Stimulated activated naive CD4-positive, alpha-beta T cell treated with Interleukin-2 at 50 U/mL for 16 hours (primary cell): ENCODE data around the gene MYO1B.

ENCODE experiments used
- DNase-seq: peaks from one replicate; lab custom pipeline; 2025; lab: John Stamatoyannopoulos, UW

The MYO1B gene

DNA sequence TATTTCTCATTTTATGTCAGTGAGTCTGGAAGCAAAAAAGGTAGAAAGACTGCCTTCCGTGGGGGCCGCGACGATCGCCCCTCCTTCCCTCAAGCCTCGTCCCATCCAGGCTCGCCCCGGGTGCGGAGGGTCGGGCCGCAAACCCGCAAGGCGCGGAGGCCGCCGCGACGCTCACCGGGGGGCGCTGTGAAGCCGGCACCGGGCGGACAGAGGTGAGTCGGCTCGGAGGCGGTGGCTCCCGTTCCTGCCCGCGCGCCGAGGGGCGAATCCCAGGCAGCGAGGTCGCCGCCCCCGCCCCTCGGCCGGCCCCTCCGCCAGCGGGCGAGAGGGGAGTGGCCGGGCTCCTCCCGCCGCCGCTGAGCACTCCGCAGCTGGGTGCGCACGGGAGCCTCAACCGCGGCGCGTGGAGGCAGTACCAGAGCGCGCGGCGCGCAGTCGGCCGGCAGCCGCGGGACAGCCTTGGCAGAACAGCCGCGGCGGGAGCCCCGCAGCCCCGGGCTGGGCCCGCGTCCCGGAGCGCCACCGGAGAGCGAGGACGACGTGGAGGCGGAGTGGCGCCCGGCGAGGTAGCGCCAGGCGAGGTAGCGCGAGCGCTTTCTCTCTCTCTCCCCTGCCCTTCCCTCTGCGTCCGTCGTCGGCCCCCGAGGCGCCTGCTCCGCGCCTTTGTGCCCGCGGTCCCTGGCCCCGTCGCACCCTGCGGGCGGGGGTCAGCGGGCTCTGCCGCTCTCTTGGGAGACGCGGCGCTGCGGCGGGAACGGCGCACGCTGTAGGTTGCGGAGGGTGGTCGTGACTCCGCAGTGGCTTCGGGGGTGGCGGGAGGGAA lies at the start of gene MYO1B:
MYO1B (plus strand) TSS at position 359 of the 823 bp plus-strand sequence. CDS start 31,492 bp downstream, outside the sequence.
- DNase-seq, result peak; percentile 48

DNA sequence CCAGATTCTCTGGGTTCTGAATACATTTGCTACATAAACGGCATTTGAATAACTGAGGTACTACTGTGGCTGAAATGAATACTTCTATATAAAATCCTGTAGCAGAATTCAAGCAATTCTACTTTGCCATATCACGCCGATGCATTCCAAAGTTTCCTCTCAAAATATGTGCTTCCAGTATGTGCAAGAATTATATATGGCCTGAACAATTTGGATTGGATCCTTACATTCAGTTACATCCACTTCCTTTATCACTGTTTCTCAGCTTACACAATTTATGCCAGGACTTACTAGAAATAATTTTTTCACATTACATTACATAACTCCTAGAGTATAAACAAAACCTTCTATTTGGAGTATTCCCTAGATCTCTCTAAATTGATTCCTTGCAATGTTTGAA lies 48.1 kb upstream of the MYO1B start:
- no peak for DNase-seq

DNA sequence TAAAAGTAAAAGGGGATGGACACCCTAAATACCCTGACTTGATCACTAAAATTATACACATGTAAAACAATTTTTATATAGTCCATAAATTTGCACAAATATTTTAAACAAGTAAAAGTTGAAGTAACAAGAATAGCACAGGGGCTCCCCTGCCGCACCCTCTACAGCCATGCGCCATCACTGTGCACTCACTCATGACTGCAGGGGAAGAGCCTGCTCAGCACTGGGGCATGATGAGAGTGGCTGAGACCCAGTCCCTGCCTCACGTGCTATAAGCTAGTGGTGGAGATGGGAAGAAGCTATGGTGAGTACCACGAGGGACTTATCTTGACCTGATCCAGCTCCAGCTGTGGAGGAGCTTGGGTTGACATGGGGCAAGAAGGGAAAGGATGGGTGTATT lies 46.9 kb upstream of the MYO1B start:
- no peak for DNase-seq

DNA sequence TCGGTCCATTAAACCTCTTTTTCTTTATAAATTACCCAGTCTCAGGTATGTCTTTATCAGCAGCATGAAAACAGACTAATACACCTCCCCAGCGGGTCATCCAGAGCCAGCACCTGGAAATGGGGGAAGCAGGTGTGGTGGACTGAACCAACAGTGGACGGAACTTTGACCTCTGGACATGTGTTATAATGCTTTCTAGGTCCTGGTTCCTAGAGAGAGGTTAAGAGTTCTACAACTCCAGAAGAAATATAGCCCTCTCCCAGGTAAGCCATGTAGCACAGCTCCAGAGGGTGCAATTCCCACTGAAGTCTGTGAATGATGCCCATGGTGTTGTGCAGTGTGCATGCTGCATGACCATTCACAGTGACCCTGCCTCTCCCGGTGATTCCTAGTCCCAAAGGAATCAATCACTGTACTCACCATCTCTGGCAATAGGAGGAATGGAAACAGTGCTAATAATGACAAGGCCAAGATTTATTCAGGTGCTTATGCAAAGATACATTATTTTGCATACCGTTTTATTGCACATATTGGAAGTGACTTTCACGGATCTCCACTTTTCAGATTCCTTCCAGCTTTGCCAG lies 45.2 kb upstream of the MYO1B start:
- DNase-seq, result no peak

DNA sequence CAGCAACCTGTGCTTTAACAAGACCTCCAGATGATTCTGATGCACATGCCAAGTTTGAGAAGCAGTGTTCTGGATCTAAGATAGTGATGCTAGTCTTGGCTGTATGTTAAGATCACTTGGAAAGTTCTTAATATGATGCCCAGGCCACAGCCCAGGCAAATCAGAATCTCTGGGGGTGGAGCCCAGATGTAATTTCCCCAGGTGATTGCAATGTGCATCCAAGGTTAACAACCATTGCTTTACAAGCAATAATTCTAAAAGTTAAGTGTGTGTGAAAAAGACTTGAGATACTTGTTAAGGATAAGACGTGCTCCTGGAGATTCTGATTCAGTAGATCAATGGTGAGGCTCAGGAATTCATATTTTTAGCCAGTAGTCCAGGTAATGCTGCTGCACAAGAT lies 44.3 kb upstream of the MYO1B start:
- no peak for DNase-seq

DNA sequence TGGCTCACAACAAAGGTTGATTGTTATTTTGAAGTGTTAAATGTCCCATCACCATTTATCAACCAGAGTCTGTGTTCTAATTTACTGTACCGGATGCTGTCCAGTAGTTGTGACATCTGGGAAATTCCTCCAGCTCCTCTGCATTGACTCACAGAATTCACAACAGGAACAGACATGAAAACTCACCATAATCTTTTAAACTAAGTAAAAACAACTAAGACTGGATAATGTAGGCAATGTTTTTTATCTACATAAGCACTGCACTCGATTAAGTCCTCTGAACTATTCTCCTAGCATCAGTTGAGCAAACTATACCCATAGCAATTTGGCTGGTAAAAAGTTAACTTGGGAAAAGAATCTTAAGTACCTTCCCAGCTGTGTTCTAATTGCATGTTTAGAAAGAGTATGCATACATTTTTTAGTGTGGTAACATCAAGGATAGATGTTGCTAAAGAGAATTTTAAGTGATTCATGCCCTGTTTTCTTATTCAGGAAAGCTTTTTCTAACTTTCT lies 42.9 kb upstream of the MYO1B start:
- no peak for DNase-seq

DNA sequence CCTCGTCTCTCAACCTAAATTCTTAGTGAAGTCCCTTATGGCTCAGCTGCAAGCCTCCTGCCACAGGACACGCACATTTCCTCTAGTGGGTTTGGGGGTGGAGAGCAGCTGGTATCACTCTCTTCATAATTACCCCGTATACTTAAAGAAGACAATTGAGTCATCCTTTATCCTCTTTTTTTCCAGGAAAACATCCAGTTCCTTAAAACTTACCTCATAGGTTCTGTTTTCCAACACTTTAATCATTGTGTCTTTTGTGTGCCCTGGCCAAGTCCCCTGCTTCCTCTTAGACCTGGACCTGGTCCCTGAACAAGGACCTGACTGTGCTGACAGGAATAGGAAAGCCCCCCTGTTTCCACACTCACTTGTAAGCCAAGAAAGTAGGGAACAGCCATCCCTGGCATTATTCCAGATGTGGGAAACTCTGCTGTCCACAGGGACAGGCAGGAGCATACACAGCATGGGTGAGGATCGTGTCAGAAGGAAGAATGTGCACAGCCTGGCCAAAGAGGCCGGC lies 42.3 kb upstream of the MYO1B start:
- DNase-seq, result no peak

DNA sequence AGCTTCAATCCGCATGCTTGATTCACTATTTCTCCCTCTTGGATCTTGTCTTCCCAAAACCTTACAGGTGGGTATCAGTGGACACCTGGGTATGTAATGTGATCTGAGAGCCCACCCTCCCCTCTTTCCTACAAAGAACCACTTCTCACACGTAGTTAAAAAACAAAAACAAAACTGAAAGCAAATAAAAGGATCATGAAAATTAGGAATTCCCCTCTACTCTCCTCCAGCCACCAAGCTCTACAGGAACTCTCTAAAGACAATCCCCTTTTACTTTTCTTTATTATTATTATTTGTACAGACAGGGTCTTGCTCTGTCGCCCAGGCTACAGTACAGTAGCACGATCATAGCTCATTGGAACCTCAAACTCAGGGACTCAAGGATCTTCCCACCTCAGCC lies 40.8 kb upstream of the MYO1B start:
- no peak for DNase-seq

DNA sequence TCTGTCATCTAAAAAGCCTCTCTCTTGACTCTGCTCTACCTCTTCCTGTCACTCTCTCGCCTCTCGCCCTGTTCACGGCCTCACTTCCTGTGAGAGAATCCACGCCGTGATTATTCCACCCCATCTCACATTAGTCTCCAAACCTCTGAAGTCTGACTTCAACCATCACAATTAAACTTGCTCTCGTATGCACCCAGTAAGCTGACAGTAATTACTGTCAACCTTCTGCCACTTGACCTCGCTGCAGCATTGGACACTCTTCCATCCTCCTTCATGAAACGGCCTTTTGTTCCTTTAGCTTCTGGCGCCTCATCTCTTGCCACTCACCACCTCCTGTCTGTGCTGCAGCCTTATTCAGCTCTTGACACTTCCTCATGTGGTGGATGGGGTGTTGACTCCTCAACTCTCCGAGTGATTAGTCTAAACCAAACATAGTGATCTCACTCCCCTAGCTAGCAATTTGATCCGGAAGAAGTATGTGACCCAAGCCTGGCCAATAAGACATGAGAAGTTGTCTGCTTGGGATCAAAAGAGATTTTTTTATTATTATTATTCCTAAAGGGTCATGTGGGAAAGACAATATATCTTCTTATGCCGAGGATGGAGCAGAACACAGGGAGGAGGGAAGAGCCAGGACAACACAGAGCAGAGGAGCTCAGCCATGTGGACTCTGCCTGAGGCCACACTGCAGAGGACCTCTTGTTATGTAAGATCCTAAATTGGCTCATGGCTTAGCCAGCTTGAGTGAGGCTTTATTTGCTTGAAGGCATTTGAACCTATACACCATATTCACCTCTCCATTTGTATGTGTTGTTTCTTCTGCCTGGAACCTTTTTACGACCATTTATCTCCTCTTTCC lies 38.4 kb upstream of the MYO1B start:
- no peak for DNase-seq

DNA sequence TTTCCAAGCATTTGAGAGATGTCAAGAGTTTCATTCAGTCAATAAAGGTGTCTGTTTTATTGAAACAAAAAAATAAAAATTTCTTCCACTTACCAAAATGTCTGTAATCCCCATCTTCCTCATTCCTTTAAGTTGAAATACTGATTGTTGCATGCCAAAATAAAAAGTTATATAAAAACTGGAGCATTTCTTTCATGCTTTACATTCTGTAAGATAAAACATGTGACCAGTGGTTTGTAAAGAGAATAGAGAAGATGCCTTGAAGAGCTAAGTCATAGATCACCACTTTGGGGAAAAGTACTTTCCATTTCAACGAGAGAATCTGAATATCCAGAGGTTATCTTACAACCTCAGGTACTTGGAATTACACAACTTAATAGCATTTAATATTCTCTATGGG lies 35.9 kb upstream of the MYO1B start:
- no peak for DNase-seq

DNA sequence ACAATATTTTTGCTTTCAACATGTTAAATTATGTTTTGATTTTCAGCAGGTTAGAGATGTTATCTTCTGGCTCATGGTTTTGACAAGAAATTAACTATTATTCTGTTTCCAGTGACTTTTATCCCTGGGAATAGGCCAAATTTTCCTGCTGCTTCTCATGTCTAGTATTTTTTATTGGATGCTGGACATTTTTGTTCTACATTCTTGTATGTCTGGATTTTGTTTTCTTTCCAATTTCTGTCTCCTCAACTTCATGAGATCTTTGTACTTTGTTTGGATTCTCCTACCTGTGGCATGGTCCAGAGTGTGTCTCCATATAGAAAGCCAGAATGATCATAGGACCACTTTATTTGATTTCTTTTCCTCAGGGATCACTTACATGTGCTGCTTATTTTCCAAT lies 33.1 kb upstream of the MYO1B start:
- no peak for DNase-seq

DNA sequence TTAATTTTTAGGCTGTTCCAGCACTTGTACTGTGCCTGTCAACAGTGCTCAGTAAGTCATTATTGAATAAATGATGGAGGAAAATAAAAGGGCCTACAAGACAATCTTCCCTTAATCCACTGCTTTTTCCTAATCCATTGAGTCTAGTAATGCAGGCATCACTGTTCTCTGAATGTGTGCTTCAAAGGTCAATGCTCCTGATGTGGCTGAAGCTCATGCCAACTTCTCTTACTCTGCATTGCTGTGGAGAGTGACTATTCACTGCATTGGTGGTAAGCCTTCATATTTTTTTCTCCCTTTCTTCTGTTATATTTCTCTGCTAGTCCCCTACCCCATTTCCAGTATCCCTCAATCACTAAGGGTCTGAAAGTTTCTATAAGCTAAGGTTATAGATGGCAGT lies 31.9 kb upstream of the MYO1B start:
- no peak for DNase-seq

DNA sequence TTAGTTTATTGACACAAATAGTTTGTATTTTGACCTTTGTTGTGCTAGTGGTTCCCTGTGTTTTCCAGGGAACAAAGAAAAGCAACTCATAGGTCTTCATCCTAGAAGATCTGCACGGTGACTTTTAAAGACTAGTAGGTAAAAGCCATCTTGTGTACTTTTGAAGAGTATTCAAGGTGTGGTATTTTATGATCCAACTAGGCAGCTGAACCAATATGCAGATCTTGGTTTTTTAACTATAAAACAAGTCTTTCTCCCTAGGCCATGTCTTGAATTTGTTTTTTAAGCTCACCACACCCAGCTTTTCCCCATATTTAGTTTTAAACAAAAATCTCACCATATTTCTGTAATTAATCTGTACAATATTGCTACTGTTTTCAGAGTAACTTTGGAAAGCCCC lies 30.0 kb upstream of the MYO1B start:
- no peak for DNase-seq

DNA sequence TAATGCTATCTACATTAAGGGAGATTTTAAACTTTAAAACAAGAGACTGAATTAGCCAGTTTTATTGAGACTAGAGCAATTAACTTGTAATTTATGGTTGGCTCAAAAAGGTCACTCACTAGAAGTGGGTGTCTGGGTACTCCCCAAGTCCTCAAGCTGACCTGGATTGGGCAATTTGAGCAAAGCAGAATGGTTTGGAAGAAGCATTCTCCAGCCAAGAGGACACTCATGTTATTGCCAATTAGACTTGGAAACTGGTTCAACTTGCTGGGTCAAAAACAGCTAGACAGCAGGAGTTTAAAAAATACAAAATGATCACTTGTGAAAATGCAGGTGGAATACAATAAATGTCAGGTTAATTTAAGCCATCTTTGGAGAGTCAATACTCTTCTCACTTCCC lies 29.5 kb upstream of the MYO1B start:
- no peak for DNase-seq

DNA sequence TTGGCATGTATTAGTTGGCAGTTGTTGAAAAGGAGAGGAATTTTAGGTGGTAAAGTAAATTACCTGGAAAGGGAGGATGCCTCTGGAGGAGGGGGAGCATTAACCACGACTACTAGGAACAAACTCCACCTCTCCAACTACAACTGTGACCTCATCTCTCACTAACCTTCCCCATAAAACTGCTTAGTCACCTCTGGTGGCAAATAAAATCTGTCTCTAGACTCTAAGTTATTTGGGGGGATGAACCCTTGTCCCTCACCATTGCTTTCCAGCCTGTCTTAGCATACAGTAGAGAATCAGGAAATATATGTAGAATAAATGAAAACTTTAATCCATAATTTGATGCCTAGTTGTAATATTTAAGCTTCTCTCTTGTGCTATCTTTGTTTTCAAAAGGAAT lies 27.6 kb upstream of the MYO1B start:
- no peak for DNase-seq

DNA sequence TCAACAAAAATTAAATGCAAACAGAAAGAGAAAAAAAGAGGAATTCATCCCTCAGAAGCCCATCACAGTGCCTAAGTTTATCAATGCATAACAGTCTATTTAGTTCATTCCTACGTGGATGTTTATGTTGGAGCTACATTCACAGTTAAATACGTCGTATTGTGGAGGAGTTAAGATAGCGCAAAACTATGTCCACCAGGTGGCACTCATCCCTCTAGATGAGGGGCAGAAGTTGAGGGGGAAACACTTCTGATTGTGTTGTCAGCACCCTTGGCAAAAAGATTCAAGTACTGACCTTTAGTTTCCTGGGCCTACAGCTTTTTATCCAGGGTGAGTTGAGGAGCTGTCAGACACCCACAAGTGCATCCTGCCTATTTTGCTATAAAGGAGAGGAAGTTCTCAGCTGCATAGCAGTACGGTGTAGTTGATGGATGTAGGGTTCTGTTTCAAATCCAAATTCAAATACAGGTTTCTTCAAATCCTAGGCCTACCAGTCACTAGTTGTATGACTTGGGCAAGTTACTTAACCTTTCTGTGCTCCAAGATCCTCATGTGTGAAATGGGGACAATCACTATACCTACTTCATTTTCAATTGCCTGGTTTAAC lies 26.8 kb upstream of the MYO1B start:
- no peak for DNase-seq

DNA sequence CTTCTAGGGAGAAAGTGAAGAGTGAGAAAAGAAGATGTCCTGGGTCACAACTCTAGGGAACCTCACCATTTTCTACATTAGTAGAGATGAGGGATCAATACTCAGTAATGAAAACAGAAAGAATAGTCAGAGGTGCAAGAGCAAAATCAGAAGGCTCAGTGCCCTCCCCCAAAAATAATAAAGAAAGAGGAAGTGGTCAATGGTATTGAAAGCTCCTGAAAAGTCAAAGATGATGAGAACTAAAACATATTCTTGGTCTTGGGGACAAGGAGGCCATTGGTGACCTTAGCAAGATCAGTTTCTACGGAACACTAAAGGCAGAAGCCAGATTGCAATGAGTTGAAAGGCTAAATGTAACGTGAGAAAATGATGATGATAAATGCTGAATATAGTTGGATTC lies 24.5 kb upstream of the MYO1B start:
- no peak for DNase-seq

DNA sequence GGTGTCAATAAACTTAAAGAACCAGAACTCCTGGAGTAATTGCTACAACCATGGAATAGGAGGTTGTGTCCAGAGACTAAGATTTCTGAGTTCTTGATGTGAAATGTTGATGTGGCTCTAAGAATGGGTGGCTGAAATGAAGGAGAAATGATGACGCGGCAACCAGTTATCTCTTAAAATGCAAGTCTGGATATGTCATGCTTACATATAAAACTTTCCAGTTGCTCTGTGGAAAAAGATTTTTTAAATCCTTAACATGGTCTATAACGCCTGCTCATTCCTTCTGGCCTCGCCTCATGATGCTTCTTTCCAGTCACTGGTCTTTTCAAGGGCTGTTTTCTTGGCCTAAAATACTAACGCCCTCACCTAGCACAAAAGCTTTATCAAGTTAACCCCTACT lies 23.5 kb upstream of the MYO1B start:
- no peak for DNase-seq

DNA sequence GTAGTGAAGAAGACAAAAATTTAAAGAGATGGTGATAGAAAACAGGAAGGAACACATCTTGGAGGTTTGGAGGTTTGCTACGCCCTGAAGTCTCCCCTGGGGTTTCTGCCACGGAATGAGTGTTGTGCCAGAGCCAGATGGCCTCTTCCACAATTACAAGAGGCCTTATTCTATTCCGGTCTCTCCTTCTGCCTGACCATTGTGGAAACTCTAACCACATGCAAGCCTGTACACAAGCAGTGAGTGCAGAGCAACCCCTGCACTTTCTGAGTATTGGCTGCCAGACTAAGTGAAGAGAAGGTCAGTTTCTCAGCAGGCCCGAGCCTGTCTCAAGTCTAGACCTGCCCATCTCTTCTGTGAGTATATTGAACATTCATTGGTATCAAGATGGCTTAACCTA lies 22.7 kb upstream of the MYO1B start:
- no peak for DNase-seq

DNA sequence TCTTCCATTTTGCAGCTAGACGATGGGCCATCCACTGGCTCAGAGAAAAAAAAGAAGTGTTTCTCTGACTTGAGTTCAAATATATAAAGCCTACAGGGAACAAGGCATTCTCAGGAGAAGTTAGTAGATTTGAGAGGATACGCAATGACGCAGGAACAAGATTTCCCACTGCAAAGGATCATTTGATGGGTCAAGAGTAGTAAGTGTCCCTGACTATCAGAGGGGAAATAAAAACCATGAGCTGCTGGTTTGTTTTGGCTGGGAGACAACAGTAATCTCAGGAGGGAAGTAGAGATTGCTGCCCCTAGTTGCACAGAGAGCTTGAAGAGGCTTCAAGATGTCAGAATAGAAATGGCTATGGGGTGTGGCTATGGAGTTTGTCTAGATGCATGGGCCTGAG lies 22.3 kb upstream of the MYO1B start:
- no peak for DNase-seq

DNA sequence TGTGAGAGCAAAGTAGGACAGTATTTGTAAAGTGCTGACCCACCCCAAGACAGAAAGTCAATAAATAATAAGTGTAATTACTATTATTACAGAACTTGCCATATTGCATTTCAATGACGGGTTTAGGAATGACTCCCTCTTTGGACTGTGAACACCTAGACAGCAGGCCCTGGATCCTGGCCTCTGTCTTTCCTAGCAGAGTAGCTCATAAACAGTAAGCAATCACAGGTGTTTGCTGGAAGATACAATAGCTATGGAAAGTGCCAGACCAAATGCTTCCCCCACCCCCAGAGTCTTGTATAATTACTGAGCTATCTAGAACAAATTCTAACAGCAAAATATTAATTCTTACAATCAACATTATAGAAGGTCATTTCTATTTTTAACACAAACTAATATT lies 20.1 kb upstream of the MYO1B start:
- DNase-seq, result no peak

DNA sequence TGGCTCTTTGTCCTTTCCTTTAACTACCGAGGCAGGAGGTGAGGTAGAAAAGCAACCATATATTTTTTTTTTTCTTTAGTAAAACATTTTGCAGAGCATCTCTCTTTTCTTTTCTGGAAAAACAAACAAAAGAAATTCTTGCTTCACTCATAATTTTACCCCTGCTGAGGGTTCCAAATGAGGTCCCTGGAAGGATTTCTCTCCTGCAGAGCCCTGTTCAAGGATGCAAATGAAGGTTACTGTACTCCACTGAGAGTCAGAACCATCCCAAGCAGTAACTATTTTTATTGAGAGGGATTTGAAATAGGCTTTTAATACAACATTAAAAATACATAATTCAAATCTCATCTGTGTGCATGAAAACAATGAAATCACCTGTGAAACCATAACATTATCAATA lies 19.5 kb upstream of the MYO1B start:
- DNase-seq, result no peak
